ENCODE data around the gene BMPER. TPM values are rescaled to one million over a fixed set of nuclear protein-coding genes. Genes with fewer than 3 reads are reported as not detected.

BMPER gene
- total RNA-seq, 4 donors from 2014 or later, result 3.1 to 33.3 (median 8.0) TPM

GRCh38 chr7:34090816-34091215, 185.5 kb downstream of the BMPER start:
- TF ChIP-seq EP300 (IDR thresholded peaks at IDR 0.05), result no peak
- TF ChIP-seq POLR2A (IDR thresholded peaks at IDR 0.05), result no peak
- no peak for TF ChIP-seq CTCF (IDR thresholded peaks at IDR 0.05)
- Histone ChIP-seq H3K4me3 (no peak overlapping the region), H3K4me1 (peaks cover 0 to 2% (median 0%) of the 10 kb centered on the region in 4 donors), H3K27me3 (no peaks in the 10 kb centered on the region), H3K27ac (no peak overlapping the region), H3K36me3 (no peaks in the 10 kb centered on the region), H3K9me3 (peaks cover 0 to 3% (median 0%) of the 10 kb centered on the region in 4 donors)
- DNase-seq (ENCODE audit: low spot score in 2 of 2), result no peak
- 43 to 50% methylated on average over 5 of the region's 5 CpGs for WGBS, 2 donors

- Histone ChIP-seq H3K4me3 (no peak overlapping the region), H3K4me1 (peaks cover 0 to 7% (median 0%) of the 10 kb centered on the region in 4 donors), H3K36me3 (no peaks in the 10 kb centered on the region), H3K9me3 (peaks cover 0 to 3% (median 0%) of the 10 kb centered on the region in 4 donors), H3K27ac (no peak overlapping the region), H3K27me3 (no peaks in the 10 kb centered on the region)
- DNase-seq (ENCODE audit: low spot score in 2 of 2), result peak in 1 of 2 donors; percentile 47
- TF ChIP-seq POLR2A (IDR thresholded peaks at IDR 0.05), result no peak
- TF ChIP-seq EP300 (IDR thresholded peaks at IDR 0.05), result no peak
- peak in 1 of 5 experiments; percentile 45 for TF ChIP-seq CTCF (IDR thresholded peaks at IDR 0.05)
- 33 to 36% methylated on average over 4 of the region's 4 CpGs for WGBS, 2 donors
Observed at GRCh38 chr7:34091321-34091917, 186.1 kb downstream of the BMPER start.

- DNase-seq (ENCODE audit: low spot score in 2 of 2), result no peak
Observed at GRCh38 chr7:34093276-34093675, 187.9 kb downstream of the BMPER start.

GRCh38 chr7:34096198-34096651, 190.9 kb downstream of the BMPER start:
- WGBS, 2 donors, result 65 to 76% methylated on average over 4 of the region's 4 CpGs
- Histone ChIP-seq H3K4me3 (no peak overlapping the region), H3K27ac (peak overlapping the region in 2 of 4 donors; percentile 69 to 71), H3K4me1 (peaks cover 0 to 12% (median 0%) of the 10 kb centered on the region in 4 donors), H3K36me3 (no peaks in the 10 kb centered on the region), H3K9me3 (peaks cover 0 to 3% (median 0%) of the 10 kb centered on the region in 4 donors), H3K27me3 (no peaks in the 10 kb centered on the region)
- no peak for TF ChIP-seq EP300 (IDR thresholded peaks at IDR 0.05)
- no peak for TF ChIP-seq CTCF (IDR thresholded peaks at IDR 0.05)
- no peak for TF ChIP-seq POLR2A (IDR thresholded peaks at IDR 0.05)
- peak; percentile 64 to 75 for DNase-seq (ENCODE audit: low spot score in 2 of 2)

More at GRCh38 chr7:34093276-34093675, 187.9 kb downstream of the BMPER start:
- Histone ChIP-seq H3K9me3 (peaks cover 0 to 3% (median 0%) of the 10 kb centered on the region in 4 donors), H3K4me3 (no peak overlapping the region), H3K27ac (no peak overlapping the region), H3K27me3 (no peaks in the 10 kb centered on the region), H3K36me3 (no peaks in the 10 kb centered on the region), H3K4me1 (peaks cover 0 to 12% (median 0%) of the 10 kb centered on the region in 4 donors)
- TF ChIP-seq POLR2A (IDR thresholded peaks at IDR 0.05), result no peak
- TF ChIP-seq CTCF (IDR thresholded peaks at IDR 0.05), result no peak
- no peak for TF ChIP-seq EP300 (IDR thresholded peaks at IDR 0.05)
- WGBS, 2 donors, result 79 to 88% methylated on average over 3 of the region's 3 CpGs

GRCh38 chr7:34096777-34097176, 191.4 kb downstream of the BMPER start:
- H3K27ac ChIP-seq, result no peak overlapping the region
- TF ChIP-seq POLR2A (IDR thresholded peaks at IDR 0.05), result no peak
- no peak for TF ChIP-seq CTCF (IDR thresholded peaks at IDR 0.05)
- TF ChIP-seq EP300 (IDR thresholded peaks at IDR 0.05), result no peak
- DNase-seq (ENCODE audit: low spot score in 2 of 2), result no peak
- H3K4me3 ChIP-seq, result no peak overlapping the region
- 50 to 76% methylated on average over 2 of the region's 2 CpGs for WGBS, 2 donors
- peaks cover 0 to 12% (median 0%) of the 10 kb centered on the region in 4 donors for H3K4me1 ChIP-seq
- H3K27me3 ChIP-seq, result no peaks in the 10 kb centered on the region
- H3K36me3 ChIP-seq, result no peaks in the 10 kb centered on the region
- H3K9me3 ChIP-seq, result peaks cover 0 to 3% (median 0%) of the 10 kb centered on the region in 4 donors

Data from tibial nerve (tissue), 4 donors.